GM18517 (cell line): ENCODE data around the gene BBX.

Experiments used
- ATAC-seq: cut with Tn5 transposase; IDR thresholded peaks from one replicate; pipeline ENCODE4 v1.9.1; 2021; ENCODE audit warnings: mild to moderate bottlenecking, moderate library complexity; ENCODE audit not compliant: unreplicated experiment

BBX gene

GRCh38 chr3:107791450-107791849, 268.7 kb downstream of the BBX start:
- no peak for ATAC-seq

GRCh38 chr3:107794664-107795443, 272.1 kb downstream of the BBX start:
- no peak for ATAC-seq

- ATAC-seq, result no peak
Measured at GRCh38 chr3:107795514-107796094, 272.8 kb downstream of the BBX start.

GRCh38 chr3:107796791-107797190, 274.0 kb downstream of the BBX start:
- ATAC-seq, result no peak

DNA sequence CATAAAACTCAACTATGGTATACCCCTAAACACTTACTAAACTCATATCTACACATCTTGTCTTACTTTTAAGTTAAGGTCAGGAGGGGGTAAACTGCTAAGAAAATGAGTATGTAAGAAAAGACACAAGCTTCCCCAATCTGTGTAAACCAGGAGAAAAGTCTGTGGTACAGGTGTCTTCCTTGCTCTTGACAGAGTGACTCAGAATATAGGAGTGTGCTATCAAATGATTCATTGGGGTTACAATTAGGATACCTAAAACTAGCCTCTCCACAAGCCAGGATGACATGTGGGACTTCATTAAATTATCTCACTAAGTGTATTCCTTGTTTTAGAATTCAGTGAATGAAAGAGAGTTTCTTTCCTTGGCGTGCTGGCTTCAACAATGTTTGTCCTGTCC, 274.8 kb downstream of the BBX start:
- ATAC-seq, result no peak

DNA sequence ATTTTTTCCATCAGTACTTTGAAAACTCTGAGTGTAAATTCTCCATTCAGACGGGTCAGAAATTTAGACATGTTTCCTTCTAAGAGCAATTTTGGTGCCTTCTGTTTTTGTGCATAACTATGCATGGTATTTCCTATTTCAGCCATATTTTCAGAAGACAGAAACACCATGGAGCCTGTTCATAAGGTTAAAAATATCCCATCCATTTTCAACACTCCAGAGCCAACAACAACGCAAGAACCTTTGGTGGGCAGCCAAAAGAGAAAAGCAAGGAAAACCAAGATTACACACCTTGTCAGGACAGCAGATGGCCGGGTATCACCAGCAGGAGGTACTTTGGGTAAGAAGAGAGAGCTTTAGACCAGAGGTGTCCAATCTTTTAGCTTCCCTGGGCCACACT, 275.6 kb downstream of the BBX start:
- ATAC-seq, result no peak

DNA sequence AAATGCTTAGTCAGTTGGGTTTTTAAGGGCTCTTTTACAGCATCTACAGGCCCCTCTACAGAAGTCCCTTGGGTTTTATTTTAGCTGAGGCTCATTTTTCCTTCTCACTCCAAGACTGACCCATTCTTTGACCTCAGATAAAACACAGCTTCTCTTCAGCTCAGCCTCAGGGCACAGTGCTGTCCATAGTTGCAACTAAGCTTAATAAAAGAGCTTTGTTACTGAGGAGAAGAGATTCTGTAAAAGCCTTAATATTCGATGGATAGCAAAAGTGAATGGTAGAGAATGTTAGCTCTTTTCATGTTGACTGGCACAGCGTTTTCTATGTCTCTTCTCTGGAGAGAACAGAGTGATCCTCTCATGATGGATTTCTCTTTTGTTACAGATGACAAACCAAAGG, 277.9 kb downstream of the BBX start:
- ATAC-seq, result no peak

DNA sequence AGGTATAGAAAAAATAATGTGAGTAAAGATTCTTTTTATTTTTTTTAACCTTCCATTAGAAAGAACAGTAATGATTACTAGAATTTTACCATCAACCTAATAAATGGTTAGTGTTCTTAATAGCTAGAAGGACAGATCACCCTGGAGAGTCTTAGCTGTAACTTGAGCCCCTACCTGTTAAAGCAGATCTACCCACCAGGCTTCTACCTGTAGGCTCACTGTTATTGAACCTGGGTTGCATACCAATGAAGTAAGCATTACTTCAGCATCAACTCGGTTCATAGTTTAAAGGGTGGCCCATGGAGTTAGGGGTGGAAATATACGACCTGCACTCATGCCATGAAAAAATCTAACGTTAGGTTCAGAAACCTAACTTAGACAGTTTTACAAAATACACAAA, 280.4 kb downstream of the BBX start:
- ATAC-seq, result no peak

- no peak for ATAC-seq
Measured at GRCh38 chr3:107806021-107806420, 283.3 kb downstream of the BBX start.

- no peak for ATAC-seq
Measured at GRCh38 chr3:107806536-107806935, 283.8 kb downstream of the BBX start.

DNA sequence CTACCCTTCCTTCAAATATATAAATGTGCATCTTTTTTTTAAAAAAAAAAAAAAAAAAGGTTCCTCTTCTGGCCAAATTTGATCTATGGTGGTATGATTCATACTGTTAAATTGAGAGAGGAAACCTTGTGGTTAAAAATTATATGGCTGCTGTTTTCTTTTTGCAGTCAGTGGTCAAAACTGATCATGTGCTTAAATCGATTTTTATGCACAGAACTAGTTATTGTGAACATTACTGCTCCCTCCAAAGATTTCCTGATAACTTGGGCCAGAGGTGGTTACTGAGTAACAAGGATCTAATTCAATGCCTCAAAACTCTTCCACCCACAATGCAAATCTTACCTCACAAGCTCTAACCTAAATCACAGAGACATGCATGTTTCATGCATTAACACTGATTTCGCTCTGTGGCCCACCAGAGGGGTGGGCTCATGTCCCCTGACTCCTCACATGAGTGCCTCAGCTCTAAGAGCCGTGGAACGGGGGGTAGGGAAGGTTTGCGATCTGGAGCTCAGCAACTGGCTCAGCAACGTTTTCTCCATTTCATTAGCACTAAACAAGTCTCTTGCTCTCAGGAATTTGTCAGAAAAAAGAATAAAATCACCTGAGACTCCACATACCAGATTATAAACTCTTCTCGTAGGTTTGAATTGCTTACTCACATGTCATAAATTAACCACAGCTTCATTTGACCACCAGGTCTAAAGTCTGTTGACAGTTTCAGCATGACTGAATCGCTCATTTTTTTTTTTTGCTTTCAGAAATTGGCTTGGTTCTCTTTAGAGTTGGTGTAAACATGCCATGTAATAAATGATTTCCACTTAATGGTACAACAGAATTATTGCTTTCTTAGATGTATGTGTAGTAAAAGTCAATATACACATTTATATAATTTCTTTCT, 287.7 kb downstream of the BBX start:
- peak; percentile 47 for ATAC-seq

DNA sequence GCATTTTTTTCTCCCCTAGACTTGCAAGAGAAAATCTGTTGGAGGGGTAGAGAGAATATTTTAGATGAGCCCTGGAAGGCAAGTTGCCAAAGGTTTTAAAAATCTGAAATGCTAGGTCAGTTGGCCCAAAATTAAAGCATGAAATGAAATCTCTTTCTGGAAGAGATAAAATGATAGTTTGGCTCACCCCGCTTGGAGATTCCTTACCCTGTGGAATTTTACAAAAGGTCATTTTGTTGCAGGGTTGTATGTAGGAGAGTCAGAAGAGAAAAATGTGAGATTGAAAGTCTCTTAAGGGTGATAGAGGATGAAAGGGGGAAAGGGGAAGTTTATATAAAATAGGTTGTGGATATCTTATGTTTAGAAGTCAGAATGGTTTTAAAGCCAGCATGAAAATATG, 290.3 kb downstream of the BBX start:
- ATAC-seq, result no peak

- no peak for ATAC-seq
Measured at GRCh38 chr3:107816107-107816506, 293.3 kb downstream of the BBX start.

GRCh38 chr3:107817076-107817475, 294.3 kb downstream of the BBX start:
- no peak for ATAC-seq

- ATAC-seq, result no peak
Measured at GRCh38 chr3:107818025-107818424, 295.3 kb downstream of the BBX start.

GRCh38 chr3:107819656-107820055, 296.9 kb downstream of the BBX start:
- no peak for ATAC-seq

DNA sequence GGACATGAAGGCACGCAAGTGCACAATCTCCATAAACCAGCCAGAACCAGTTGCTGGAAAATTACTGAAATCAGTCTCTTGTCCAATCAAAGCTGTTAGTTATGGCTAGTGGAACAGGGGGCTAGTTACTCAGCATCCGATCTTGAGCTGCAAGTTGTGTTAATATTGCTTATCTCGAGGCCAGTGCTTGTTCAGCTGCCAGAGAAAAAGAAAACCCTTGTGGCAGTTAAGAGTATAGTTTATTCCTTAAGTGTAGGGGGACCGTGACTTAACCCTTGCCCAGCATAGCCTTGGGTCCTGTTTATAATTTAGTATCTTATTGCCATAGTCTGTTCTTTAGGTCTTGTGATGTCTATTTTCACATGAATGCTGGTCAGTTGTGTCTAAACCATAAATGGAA, 299.5 kb downstream of the BBX start:
- no peak for ATAC-seq

- ATAC-seq, result no peak
Measured at GRCh38 chr3:107824822-107825371, 302.1 kb downstream of the BBX start.

DNA sequence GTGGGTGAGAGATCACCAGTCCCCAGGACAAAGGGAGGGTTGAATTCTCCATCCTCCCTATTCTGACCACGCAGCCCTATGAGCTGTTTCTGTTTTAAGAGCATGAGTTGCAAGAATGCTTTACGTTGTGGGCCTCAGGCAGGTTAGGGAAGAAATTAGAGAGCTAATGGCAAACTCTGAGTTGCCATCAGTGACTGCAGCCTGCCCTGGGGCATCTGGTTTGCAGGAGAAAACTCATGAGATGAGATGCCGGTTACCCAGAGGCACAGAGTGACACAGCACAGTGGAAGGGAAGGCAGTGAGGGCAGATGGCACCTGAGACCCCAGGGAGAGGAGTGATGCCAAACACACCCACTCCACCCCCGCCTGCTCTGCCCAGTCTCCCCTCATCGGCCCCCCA, 302.8 kb downstream of the BBX start:
- ATAC-seq, result no peak

DNA sequence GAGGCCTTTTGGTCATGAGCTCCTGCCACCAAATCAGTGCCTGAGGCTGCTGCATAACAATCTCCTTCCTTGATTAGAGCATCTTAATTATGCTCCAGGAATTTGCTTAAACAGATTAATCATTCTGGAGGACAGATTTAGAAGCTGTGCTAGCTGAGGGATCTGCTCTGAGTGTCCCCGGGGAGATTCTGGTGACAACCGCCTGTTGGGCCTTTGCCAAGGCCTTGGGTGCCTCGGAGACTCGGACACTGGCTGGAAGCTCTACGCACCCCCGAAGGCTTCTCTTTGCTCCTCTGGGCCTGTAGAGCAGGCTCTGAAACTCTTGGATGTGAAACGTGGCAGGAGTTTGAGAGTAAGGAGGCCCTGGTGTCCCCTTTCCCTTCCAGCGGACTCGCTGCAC, 304.0 kb downstream of the BBX start:
- ATAC-seq, result no peak

DNA sequence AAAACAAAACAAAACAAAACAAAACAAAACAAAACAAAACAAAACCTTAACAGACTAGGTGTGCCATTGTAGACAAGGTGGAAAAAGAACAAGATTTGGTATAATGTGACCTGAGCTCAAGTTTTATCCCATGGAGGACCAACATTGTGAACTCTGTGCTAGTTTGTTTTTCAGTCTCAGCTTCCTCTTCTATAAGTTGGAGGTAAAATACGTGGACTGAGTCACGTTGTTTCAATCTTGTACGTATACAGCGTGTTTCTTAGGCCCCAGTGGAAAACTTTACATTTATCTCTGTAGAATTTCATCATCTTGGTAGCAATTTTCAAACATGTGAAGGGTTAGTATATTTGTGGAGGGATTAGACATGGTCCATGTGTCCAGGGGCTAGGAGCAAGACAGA, 306.4 kb downstream of the BBX start:
- ATAC-seq, result no peak

DNA sequence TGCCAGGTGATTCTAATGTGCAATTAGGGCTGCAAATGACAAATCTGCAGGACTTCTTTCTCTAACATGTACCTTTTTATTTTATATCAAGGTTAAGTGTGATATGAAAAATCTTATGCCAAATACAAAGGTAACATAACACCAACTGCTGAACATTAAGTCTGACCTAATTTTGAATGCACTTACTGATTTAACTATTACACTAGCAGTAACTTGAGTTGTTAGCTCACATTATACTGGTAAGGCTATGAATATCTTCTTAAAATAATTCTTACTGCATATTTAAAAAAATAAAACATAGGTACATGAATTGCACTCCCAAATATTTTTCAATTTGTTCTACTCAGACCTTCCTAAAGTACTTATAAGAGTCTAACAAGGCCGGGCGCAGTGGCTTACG, 308.8 kb downstream of the BBX start:
- ATAC-seq, result no peak
